Spleen (tissue), 11 donors: Measurements from ENCODE around the gene DNAAF5. TPM values are rescaled to one million over a fixed set of nuclear protein-coding genes. Genes with fewer than 3 reads are reported as not detected.
"Not testable (repeated sequence)": the region's sequence is repeated elsewhere in the genome, so short reads cannot be mapped to it uniquely, and the experiment has no call there.

Source experiments
- DNase-seq: peaks from one replicate; pipeline ENCODE4 v3.0.0-alpha.2; 2020
- H3K27ac ChIP-seq, 8 donors: fragments of 200-600 bp; sonication (generic) in 7 of 8; 1 replicate in 4 of 8; 2 replicates in 4 of 8; pipeline versions ENCODE4 v1.5.0 to v1.8.0; 2016 to 2021; ENCODE audit warnings: inconsistent platforms in 4 of 8, mild to moderate bottlenecking in 4 of 8, moderate library complexity in 1 of 8
- H3K27me3 ChIP-seq, 7 donors: fragments of 200-600 bp; sonication (generic) in 6 of 7; replicated peaks in 1 of 7; 1 replicate in 4 of 7; 2 replicates in 3 of 7; pipeline versions ENCODE4 v1.5.0 to v1.8.0; 2016 to 2021; ENCODE audit warnings: inconsistent platforms in 3 of 7, mild to moderate bottlenecking in 1 of 7
- H3K36me3 ChIP-seq, 6 donors: fragments of 200-600 bp; sonication (generic) in 5 of 6; 1 replicate in 4 of 6; 2 replicates in 2 of 6; pipeline versions ENCODE4 v1.5.0 to v1.8.0; 2016 to 2021; ENCODE audit warnings: inconsistent platforms in 2 of 6
- H3K4me1 ChIP-seq, 6 donors: fragments of 200-600 bp; sonication (generic) in 5 of 6; 1 replicate in 3 of 6; 2 replicates in 3 of 6; pipeline versions ENCODE4 v1.5.0 to v1.8.0; 2016 to 2021; ENCODE audit warnings: inconsistent platforms in 3 of 6
- H3K4me3 ChIP-seq, 8 donors: fragments of 200-600 bp; sonication (generic) in 7 of 8; 1 replicate in 4 of 8; 2 replicates in 4 of 8; pipeline versions ENCODE4 v1.5.0 to v1.8.0; 2016 to 2021; ENCODE audit warnings: inconsistent platforms in 4 of 8, mild to moderate bottlenecking in 4 of 8, moderate library complexity in 2 of 8
- H3K9me3 ChIP-seq, 8 donors: fragments of 200-600 bp; sonication (generic) in 7 of 8; 1 replicate in 4 of 8; 2 replicates in 4 of 8; pipeline versions ENCODE4 v1.5.0 to v1.8.0; 2016 to 2021; ENCODE audit warnings: inconsistent platforms in 4 of 8
- POLR2A ChIP-seq, 3 donors: fragments of 450-650 bp; IDR thresholded peaks; one replicate each; pipeline ENCODE4 v1.5.1; 2017; ENCODE audit warnings: antibody characterized with exemption in 3 of 3, mild to moderate bottlenecking in 1 of 3
- POLR2AphosphoS5 ChIP-seq, 3 donors: sonication (generic); formaldehyde crosslinking; IDR thresholded peaks; one replicate each; pipeline ENCODE4 v1.5.1; 2017; ENCODE audit warnings: antibody characterized with exemption in 3 of 3
- WGBS, 5 donors: extraction: QIAGEN DNeasy Blood & Tissue Kit in 3 of 5; methylation state at CpG; one replicate each; pipeline versions ENCODE4 v1.1.5 to v1.1.7; 2013 to 2018; 5-methylcytosine and 5-hydroxymethylcytosine counted together
- intact Hi-C: fragments of 100-400 bp; cut with DNase I; formaldehyde crosslinking; loops from one replicate; pipeline ENCODE4 v1.15.0; 2023; ENCODE audit warnings: low total_unique reads
- polyA plus RNA-seq, 3 donors: library from polyadenylated mRNA; stranded (reverse); fragments of 200-250 nt; gene quantifications; one replicate each; pipeline ENCODE4 v1.2.1, GENCODE V29; 2013
- total RNA-seq, 7 donors: library from RNA; depleted of rRNA in 3 of 7; stranded (reverse); fragments of >200 nt in 3 of 7; fragmentation: NEBNext Ultra II Directional in 4 of 7; extraction: Animal tissue kit (Norgen Biotek cat#: 25700) in 4 of 7; gene quantifications; one replicate each; pipeline versions ENCODE4 v1.1.0 to v1.2.1, GENCODE V29; 2016 to 2021
- TF ChIP-seq, protein P1 (sequence below), 11 experiments: fragments of 200-600 bp in 7 of 11; fragments of 450-650 bp in 4 of 11; sonication (generic) in 4 of 11; IDR thresholded peaks in 8 of 11; conservative IDR thresholded peaks in 3 of 11; 1 replicate in 7 of 11; 2 replicates in 4 of 11; pipeline versions ENCODE4 v1.4.0 to v1.8.0; 2016 to 2021; ENCODE audit warnings: antibody characterized with exemption in 11 of 11, inconsistent platforms in 4 of 11, mild to moderate bottlenecking in 1 of 11
- donor health status: healthy with polysubstance abuse.
- donor health status: DM: no; HTN: no; CAD: no; lungs with moderate emphysema.
- donor health status: DM: no; HTN: no; CAD: no.
- donor health status: Bipolar disorder and iron deficiency.
- donor health status: healthy.
- donor health status: DM: no; HTN: no; CAD: no.
- donor health status: DM: yes; HTN: yes; CAD: no.

DNAAF5 gene
- total and polyA plus RNA-seq, 10 donors, result 7.5 to 22.4 (median 18.1) TPM

DNA sequence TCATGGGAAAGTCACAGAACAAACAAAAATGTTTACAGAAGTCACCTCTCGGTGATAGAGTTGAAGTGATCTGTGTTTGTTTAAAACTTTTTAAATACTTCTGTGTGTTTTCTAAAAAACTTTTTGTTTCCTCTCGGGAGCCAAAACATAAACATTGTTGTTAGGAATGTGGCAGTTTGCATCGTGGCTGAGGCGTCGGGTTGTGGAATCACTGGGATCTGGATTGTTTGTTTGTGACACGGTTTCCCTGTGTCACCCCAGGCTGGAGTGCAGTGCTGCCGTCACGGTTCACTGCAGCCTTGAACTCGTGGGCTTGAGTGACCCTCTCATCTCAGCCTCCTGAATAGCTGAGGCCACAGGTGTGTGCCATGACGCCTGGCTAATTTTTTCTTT, 76.7 kb downstream of the DNAAF5 start:
- DNase-seq, result peak; percentile 35
- WGBS, 5 donors, result 69 to 75% (median 74%) methylated on average over 10 of the region's 10 CpGs
- H3K9me3 ChIP-seq, result no peaks in the 10 kb centered on the region
- no peak overlapping the region for H3K4me3 ChIP-seq
- H3K27me3 ChIP-seq, result no peaks in the 10 kb centered on the region
- intact Hi-C loops, result no loop called here
- peaks cover 0 to 38% (median 7%) of the 10 kb centered on the region in 6 donors for H3K4me1 ChIP-seq
- no peaks in the 10 kb centered on the region for H3K36me3 ChIP-seq
- no peak overlapping the region for H3K27ac ChIP-seq
- TF ChIP-seq POLR2AphosphoS5 (IDR thresholded peaks at IDR 0.05) (no peak), POLR2A (IDR thresholded peaks at IDR 0.05) (no peak)
- TF ChIP-seq, protein P1, sequence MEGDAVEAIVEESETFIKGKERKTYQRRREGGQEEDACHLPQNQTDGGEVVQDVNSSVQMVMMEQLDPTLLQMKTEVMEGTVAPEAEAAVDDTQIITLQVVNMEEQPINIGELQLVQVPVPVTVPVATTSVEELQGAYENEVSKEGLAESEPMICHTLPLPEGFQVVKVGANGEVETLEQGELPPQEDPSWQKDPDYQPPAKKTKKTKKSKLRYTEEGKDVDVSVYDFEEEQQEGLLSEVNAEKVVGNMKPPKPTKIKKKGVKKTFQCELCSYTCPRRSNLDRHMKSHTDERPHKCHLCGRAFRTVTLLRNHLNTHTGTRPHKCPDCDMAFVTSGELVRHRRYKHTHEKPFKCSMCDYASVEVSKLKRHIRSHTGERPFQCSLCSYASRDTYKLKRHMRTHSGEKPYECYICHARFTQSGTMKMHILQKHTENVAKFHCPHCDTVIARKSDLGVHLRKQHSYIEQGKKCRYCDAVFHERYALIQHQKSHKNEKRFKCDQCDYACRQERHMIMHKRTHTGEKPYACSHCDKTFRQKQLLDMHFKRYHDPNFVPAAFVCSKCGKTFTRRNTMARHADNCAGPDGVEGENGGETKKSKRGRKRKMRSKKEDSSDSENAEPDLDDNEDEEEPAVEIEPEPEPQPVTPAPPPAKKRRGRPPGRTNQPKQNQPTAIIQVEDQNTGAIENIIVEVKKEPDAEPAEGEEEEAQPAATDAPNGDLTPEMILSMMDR (IDR thresholded peaks at IDR 0.05 in 8 of 11, conservative IDR thresholded peaks at IDR 0.05 in 3 of 11), result no peak

DNA sequence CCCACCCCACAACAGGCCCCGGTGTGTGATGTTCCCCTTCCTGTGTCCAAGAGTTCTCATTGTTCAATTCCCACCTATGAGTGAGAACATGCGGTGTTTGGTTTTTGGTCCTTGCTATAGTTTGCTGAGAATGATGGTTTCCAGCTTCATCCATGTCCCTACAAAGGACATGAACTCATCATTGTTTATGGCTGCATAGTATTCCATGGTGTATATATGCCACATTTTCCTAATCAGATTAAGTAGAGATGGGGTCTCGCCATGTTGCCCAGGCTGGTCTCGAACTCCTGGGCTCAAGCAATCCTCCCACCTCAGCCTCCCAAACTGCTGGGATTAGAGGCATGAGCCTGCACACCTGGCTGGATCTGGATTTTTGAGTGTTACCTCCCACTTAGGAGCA, 77.3 kb downstream of the DNAAF5 start:
- H3K27me3 ChIP-seq, H3K9me3 ChIP-seq, H3K27ac ChIP-seq, intact Hi-C loops, H3K4me3 ChIP-seq, DNase-seq, H3K36me3 ChIP-seq: not testable (repeated sequence)
- H3K4me1 ChIP-seq, result peaks cover 0 to 42% (median 7%) of the 10 kb centered on the region in 6 donors
- 71 to 98% (median 92%) methylated on average over 4 of the region's 4 CpGs for WGBS, 5 donors

DNA sequence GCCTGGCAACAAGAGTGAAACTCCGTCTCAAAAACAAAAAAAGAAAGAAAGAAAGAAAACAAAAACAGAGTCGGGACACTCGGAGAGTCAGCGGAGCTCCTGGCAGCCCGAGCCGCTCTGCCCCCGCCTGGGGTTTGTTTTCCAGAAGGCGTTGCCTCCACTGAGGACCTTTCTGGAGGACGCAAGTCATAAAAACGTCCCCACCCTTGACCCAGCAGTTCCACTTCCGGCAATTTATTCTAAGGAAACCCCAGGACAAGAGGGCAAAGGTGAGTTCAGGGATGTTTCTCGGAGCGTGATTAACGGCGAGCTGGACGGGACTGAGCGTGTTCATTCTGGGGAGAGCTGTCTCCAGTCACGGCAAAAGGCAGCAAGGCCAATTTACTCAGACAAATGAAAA, 78.8 kb downstream of the DNAAF5 start:
- TF ChIP-seq, protein P1 (IDR thresholded peaks at IDR 0.05 in 8 of 11, conservative IDR thresholded peaks at IDR 0.05 in 3 of 11), result no peak
- peak in 2 of 3 donors; percentile 77 to 78 for TF ChIP-seq POLR2AphosphoS5 (IDR thresholded peaks at IDR 0.05)
- intact Hi-C loops, result no loop called here
- H3K9me3 ChIP-seq, result peaks cover 0 to 11% (median 0%) of the 10 kb centered on the region in 8 donors
- 44 to 55% (median 48%) methylated on average over 18 of the region's 18 CpGs for WGBS, 5 donors
- peak overlapping the region; percentile 53 to 81 (median 76) for H3K27ac ChIP-seq
- DNase-seq, result peak; percentile 65
- peak overlapping the region in 2 of 8 donors; percentile 18 to 40 for H3K4me3 ChIP-seq
- no peaks in the 10 kb centered on the region for H3K36me3 ChIP-seq
- H3K4me1 ChIP-seq, result peaks cover 0 to 42% (median 7%) of the 10 kb centered on the region in 6 donors
- no peaks in the 10 kb centered on the region for H3K27me3 ChIP-seq

DNA sequence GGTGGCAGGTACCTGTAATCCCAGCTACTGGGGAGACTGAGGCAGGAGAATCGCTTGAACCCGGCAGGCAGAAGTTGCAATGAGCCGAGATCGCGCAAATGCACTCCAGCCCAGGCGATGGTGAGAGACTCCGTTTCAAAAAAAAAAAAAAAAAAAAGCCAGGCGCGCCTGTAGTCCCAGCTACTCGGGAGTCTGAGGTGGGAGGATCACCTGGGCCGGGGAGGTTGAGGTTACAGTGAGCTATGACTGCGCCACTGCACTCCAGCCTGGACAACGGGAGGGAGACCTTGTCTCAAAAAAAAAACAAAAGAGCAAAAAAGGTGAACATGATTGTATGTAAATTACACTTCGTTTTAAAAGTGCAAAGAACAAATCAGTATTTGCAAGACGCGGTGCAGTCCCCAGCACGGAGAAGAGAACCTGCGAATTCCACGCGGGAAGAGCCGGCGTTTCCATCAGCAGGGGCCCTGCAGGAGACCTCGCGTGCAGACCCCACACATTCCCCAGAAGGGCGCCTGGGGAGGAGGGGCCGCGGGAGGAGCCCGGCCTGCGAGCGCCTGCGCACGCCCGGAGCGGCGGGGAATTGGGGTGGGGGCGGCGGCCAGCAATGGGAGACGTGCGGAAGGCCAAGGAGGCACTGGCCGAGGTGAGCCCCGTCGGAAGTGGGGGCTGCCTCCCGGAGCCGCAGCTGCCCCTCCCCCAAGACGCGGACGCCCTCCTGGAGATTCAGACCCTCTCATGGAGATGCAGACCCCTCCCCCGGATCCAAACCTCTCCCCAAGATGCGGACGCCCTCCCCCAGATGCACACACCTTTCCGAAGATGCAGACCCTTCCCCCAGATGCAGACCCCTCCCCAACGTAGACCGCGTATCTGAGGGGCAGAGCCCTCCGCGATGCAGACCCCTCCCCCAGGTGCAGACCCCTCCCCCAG, 89.1 kb downstream of the DNAAF5 start:
- TF ChIP-seq, protein P1 (IDR thresholded peaks at IDR 0.05 in 8 of 11, conservative IDR thresholded peaks at IDR 0.05 in 3 of 11), result no peak
- TF ChIP-seq POLR2AphosphoS5 (IDR thresholded peaks at IDR 0.05) (no peak), POLR2A (IDR thresholded peaks at IDR 0.05) (no peak)
- 9 to 21% (median 15%) methylated on average over 52 to 56 of the region's 56 CpGs for WGBS, 5 donors
- intact Hi-C loops, result no loop called here
- Histone ChIP-seq H3K4me3 (peak overlapping the region in 7 of 8 donors; percentile 29 to 89 (median 68)), H3K27ac (peak overlapping the region in 5 of 8 donors; percentile 65 to 91 (median 79)), H3K4me1 (peaks cover 13 to 84% (median 57%) of the 10 kb centered on the region in 6 donors), H3K27me3 (peaks cover 0 to 32% (median 0%) of the 10 kb centered on the region in 7 donors), H3K9me3 (no peaks in the 10 kb centered on the region), H3K36me3 (no peaks in the 10 kb centered on the region)
- DNase-seq, result peak; percentile 86
